Ishikawa (cell line): ENCODE results near the gene GPR18.

ENCODE experiments used
- RAD21 ChIP-seq: IDR thresholded peaks from 2 replicates; pipeline ENCODE4 v1.6.1; 2012; ENCODE audit warnings: low read depth
- TAF1 ChIP-seq: IDR thresholded peaks from 2 replicates; pipeline ENCODE4 v1.6.1; 2012; ENCODE audit warnings: low read depth, mild to moderate bottlenecking
- TEAD4 ChIP-seq: IDR thresholded peaks from 2 replicates; pipeline ENCODE4 v1.6.1; 2012

- TF ChIP-seq TAF1 (no peak), TEAD4 (no peak), RAD21 (no peak)
Observed at GRCh38 chr13:99254830-99255229, 3.3 kb downstream of the GPR18 start.
